ENCODE data around the gene SUN3. TPM values are rescaled to one million over a fixed set of nuclear protein-coding genes. Genes with fewer than 3 reads are reported as not detected.
"Not testable (repeated sequence)": the region's sequence is repeated elsewhere in the genome, so short reads cannot be mapped to it uniquely, and the experiment has no call there.

Gene SUN3
- total and polyA plus RNA-seq, 2 donors from 2014 or later, result 0.54 TPM; not detected in 1

DNA sequence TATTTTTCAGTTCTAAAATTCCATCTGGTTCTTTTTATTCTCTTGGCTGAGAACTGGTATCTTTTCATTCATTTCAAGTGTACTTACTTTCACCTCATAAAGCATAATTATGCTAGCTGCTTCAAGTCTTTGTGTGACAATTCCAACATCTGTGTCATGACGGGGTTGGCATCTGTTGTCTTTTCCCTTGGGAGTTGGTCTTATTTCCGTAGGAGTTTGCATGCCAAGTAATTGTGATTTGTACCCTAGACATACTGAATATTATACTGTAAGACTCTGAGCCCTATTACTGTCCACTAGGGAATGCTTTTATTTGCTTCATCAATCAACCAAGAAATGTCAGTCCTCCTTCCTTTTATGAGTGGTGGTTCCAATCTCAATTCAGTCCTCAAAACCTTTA is 24.9 kb downstream of the SUN3 start:
- Histone ChIP-seq H3K9ac (ENCODE audit: low read length in 3 of 3) (no peak overlapping the region), H3K27me3 (ENCODE audit: control insufficient read depth, insufficient read depth, low read length) (no peaks in the 10 kb centered on the region), H3K36me3 (ENCODE audit: control insufficient read depth in 2 of 3, insufficient read depth in 3 of 3, low read length in 3 of 3) (no peaks in the 10 kb centered on the region), H3K27ac (ENCODE audit: low read depth in 2 of 2, low read length in 2 of 2) (no peak overlapping the region), H3K4me3 (ENCODE audit: low read length in 3 of 3) (no peak overlapping the region), H3K4me1 (ENCODE audit: control insufficient read depth in 2 of 3, insufficient read depth in 2 of 3, low read depth in 1 of 3, low read length in 3 of 3) (no peaks in the 10 kb centered on the region), H3K9me3 (ENCODE audit: control insufficient read depth in 2 of 3, insufficient read depth in 1 of 3, low read length in 3 of 3) (no peaks in the 10 kb centered on the region)
- FAIRE-seq (no peak), DNase-seq (peak in 2 of 5 donors; percentile 19 to 26)
- TF ChIP-seq, protein P1, sequence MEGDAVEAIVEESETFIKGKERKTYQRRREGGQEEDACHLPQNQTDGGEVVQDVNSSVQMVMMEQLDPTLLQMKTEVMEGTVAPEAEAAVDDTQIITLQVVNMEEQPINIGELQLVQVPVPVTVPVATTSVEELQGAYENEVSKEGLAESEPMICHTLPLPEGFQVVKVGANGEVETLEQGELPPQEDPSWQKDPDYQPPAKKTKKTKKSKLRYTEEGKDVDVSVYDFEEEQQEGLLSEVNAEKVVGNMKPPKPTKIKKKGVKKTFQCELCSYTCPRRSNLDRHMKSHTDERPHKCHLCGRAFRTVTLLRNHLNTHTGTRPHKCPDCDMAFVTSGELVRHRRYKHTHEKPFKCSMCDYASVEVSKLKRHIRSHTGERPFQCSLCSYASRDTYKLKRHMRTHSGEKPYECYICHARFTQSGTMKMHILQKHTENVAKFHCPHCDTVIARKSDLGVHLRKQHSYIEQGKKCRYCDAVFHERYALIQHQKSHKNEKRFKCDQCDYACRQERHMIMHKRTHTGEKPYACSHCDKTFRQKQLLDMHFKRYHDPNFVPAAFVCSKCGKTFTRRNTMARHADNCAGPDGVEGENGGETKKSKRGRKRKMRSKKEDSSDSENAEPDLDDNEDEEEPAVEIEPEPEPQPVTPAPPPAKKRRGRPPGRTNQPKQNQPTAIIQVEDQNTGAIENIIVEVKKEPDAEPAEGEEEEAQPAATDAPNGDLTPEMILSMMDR (IDR thresholded peaks at IDR 0.05; ENCODE audit: borderline replicate concordance, extremely low read depth, insufficient read depth), result no peak
- intact Hi-C loops (cut with DNase I), result no loop called here

DNA sequence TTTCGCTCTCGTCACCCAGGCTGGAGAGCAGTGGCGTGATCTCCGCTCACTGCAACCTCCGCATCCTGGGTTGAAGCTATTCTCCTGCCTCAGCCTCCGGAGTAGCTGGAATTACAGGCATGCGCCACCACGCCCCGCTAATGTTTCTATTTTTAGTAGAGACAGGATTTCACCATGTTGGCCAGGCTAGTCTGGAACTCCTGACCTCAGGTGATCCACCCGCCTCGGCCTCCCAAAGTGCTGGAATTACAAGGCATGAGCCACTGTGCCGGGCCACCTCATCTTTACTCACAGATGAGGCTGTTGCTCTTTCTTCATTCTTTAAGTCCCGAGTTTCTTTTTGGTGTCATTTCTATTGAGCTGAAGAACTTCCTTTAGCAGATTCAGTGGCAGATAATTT is 28.7 kb downstream of the SUN3 start:
- intact Hi-C loops (cut with DNase I); FAIRE-seq; H3K27me3 ChIP-seq (ENCODE audit: control insufficient read depth, insufficient read depth, low read length); H3K36me3 ChIP-seq (ENCODE audit: control insufficient read depth in 2 of 3, insufficient read depth in 3 of 3, low read length in 3 of 3); H3K9ac ChIP-seq (ENCODE audit: low read length in 3 of 3); H3K4me3 ChIP-seq (ENCODE audit: low read length in 3 of 3); DNase-seq; H3K27ac ChIP-seq (ENCODE audit: low read depth in 2 of 2, low read length in 2 of 2); H3K4me1 ChIP-seq (ENCODE audit: control insufficient read depth in 2 of 3, insufficient read depth in 2 of 3, low read depth in 1 of 3, low read length in 3 of 3); H3K9me3 ChIP-seq (ENCODE audit: control insufficient read depth in 2 of 3, insufficient read depth in 1 of 3, low read length in 3 of 3): not testable (repeated sequence)

DNA sequence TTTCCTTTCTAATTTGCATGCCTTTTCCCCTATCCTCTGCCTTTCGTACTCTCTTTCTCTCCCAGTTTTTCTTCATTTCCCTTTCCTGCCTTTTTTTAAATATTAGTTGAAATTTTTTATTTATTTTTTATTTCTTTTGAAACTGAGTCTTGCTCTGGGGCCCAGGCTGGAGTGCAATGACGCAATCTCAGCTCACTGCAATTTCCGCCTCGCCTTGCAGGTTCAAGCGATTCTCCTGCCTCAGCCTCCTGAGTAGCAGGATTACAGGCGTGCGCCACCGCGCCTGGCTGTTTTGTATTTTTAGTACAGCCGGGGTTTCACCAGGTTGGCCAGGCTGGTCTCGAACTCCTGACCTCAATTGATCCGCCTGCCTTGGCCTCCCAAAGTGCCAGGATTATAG is 29.5 kb downstream of the SUN3 start:
- no peak for FAIRE-seq

DNA sequence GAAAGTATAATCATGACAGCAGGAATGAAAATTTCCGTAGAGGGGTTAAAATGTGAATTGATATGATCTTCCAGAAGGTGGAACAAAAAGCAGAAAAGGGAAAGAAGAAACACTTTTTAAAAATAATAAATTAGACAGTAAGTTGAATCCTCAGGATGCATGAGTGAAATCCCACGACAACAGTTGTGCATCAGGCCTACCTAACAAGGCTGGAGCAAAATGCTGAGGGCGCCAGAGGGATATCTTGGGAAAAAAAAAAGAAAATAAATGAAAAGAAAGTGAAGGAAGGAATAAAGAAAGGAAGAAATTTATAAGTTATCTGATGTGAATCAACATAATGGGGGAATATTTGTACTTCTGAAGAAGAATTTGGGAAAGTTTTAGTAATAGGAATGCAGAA is 36.5 kb downstream of the SUN3 start:
- Histone ChIP-seq H3K27me3 (ENCODE audit: control insufficient read depth, insufficient read depth, low read length) (no peaks in the 10 kb centered on the region), H3K4me1 (ENCODE audit: control insufficient read depth in 2 of 3, insufficient read depth in 2 of 3, low read depth in 1 of 3, low read length in 3 of 3) (peaks cover 0 to 2% (median 0%) of the 10 kb centered on the region in 3 donors), H3K9ac (ENCODE audit: low read length in 3 of 3) (no peak overlapping the region), H3K9me3 (ENCODE audit: control insufficient read depth in 2 of 3, insufficient read depth in 1 of 3, low read length in 3 of 3) (no peaks in the 10 kb centered on the region), H3K27ac (ENCODE audit: low read depth in 2 of 2, low read length in 2 of 2) (peak overlapping the region in 1 of 2 donors; percentile 17), H3K36me3 (ENCODE audit: control insufficient read depth in 2 of 3, insufficient read depth in 3 of 3, low read length in 3 of 3) (no peaks in the 10 kb centered on the region), H3K4me3 (ENCODE audit: low read length in 3 of 3) (peak overlapping the region in 1 of 3 donors; percentile 64)
- DNase-seq (no peak), FAIRE-seq (no peak)
- TF ChIP-seq, protein P1 (IDR thresholded peaks at IDR 0.05; ENCODE audit: borderline replicate concordance, extremely low read depth, insufficient read depth), result no peak
- intact Hi-C loops (cut with DNase I), result loop anchor here (10.0 kb wide), 1 partner anchor 112 kb away; no protein-coding TSS in a partner anchor

More for the DNA sequence above, 29.5 kb downstream of the SUN3 start:
- intact Hi-C loops (cut with DNase I), result loop anchor here (10.0 kb wide), 1 partner anchor 105 kb away; no protein-coding TSS in a partner anchor
- H3K9me3 ChIP-seq (ENCODE audit: control insufficient read depth in 2 of 3, insufficient read depth in 1 of 3, low read length in 3 of 3), result no peaks in the 10 kb centered on the region
- H3K4me1 ChIP-seq (ENCODE audit: control insufficient read depth in 2 of 3, insufficient read depth in 2 of 3, low read depth in 1 of 3, low read length in 3 of 3), result no peaks in the 10 kb centered on the region
- no peak overlapping the region for H3K27ac ChIP-seq (ENCODE audit: low read depth in 2 of 2, low read length in 2 of 2)
- no peaks in the 10 kb centered on the region for H3K27me3 ChIP-seq (ENCODE audit: control insufficient read depth, insufficient read depth, low read length)
- TF ChIP-seq, protein P1 (IDR thresholded peaks at IDR 0.05; ENCODE audit: borderline replicate concordance, extremely low read depth, insufficient read depth), result no peak
- DNase-seq, result no peak
- H3K4me3 ChIP-seq (ENCODE audit: low read length in 3 of 3), result no peak overlapping the region
- H3K36me3 ChIP-seq (ENCODE audit: control insufficient read depth in 2 of 3, insufficient read depth in 3 of 3, low read length in 3 of 3), result no peaks in the 10 kb centered on the region
- H3K9ac ChIP-seq (ENCODE audit: low read length in 3 of 3), result no peak overlapping the region
